Mucosa of stomach (tissue), 1 donor: ENCODE measurements around the gene IGFALS.

Experiments
- H3K27me3 ChIP-seq: one replicate; pipeline ENCODE4 v1.7.0; 2013; ENCODE audit warnings: mild to moderate bottlenecking, low read length; ENCODE audit not compliant: control insufficient read depth, insufficient read depth
- H3K36me3 ChIP-seq: one replicate; pipeline ENCODE4 v1.7.0; 2013; ENCODE audit warnings: low read length; ENCODE audit not compliant: control insufficient read depth, insufficient read depth
- H3K4me1 ChIP-seq: one replicate; pipeline ENCODE4 v1.7.0; 2013; ENCODE audit warnings: mild to moderate bottlenecking, low read length; ENCODE audit not compliant: control insufficient read depth, insufficient read depth
- H3K4me3 ChIP-seq: one replicate; pipeline ENCODE4 v1.7.0; 2013; ENCODE audit warnings: low read length
- H3K9ac ChIP-seq: one replicate; pipeline ENCODE4 v1.7.0; 2013; ENCODE audit warnings: mild to moderate bottlenecking, low read length, moderate library complexity
- H3K9me3 ChIP-seq: one replicate; pipeline ENCODE4 v1.7.0; 2013; ENCODE audit warnings: mild to moderate bottlenecking, low read length, moderate library complexity; ENCODE audit not compliant: control insufficient read depth
- donor health status: Pancreatic carcinoma.

The IGFALS gene

GRCh38 chr16:1747934-1748333 is 45.6 kb downstream of the IGFALS start:
- Histone ChIP-seq H3K36me3 (peaks cover 12% of the 10 kb centered on the region), H3K4me1 (no peaks in the 10 kb centered on the region), H3K27me3 (no peaks in the 10 kb centered on the region), H3K9me3 (no peaks in the 10 kb centered on the region), H3K9ac (no peak overlapping the region), H3K4me3 (no peak overlapping the region)

- H3K9me3 ChIP-seq = no peaks in the 10 kb centered on the region
- H3K36me3 ChIP-seq = peaks cover 12% of the 10 kb centered on the region
- H3K9ac ChIP-seq = no peak overlapping the region
- no peaks in the 10 kb centered on the region for H3K27me3 ChIP-seq
- H3K4me1 ChIP-seq = no peaks in the 10 kb centered on the region
- H3K4me3 ChIP-seq = no peak overlapping the region
These were observed 46.8 kb downstream of the IGFALS start for GRCh38 chr16:1746693-1747195.

- H3K4me3 ChIP-seq = no peak overlapping the region
- no peak overlapping the region for H3K9ac ChIP-seq
- H3K27me3 ChIP-seq = no peaks in the 10 kb centered on the region
- H3K4me1 ChIP-seq = no peaks in the 10 kb centered on the region
- H3K9me3 ChIP-seq = no peaks in the 10 kb centered on the region
- H3K36me3 ChIP-seq = peaks cover 12% of the 10 kb centered on the region
These were observed 47.4 kb downstream of the IGFALS start for GRCh38 chr16:1745900-1746692.

GRCh38 chr16:1745181-1745899 is 48.2 kb downstream of the IGFALS start:
- H3K4me3 ChIP-seq = no peak overlapping the region
- H3K9me3 ChIP-seq = no peaks in the 10 kb centered on the region
- no peak overlapping the region for H3K9ac ChIP-seq
- no peaks in the 10 kb centered on the region for H3K4me1 ChIP-seq
- no peaks in the 10 kb centered on the region for H3K27me3 ChIP-seq
- H3K36me3 ChIP-seq = peaks cover 12% of the 10 kb centered on the region

GRCh38 chr16:1744338-1744840 is 49.1 kb downstream of the IGFALS start:
- Histone ChIP-seq H3K4me1 (no peaks in the 10 kb centered on the region), H3K36me3 (peaks cover 8% of the 10 kb centered on the region), H3K9me3 (no peaks in the 10 kb centered on the region), H3K9ac (no peak overlapping the region), H3K27me3 (no peaks in the 10 kb centered on the region), H3K4me3 (no peak overlapping the region)

- Histone ChIP-seq H3K4me1 (no peaks in the 10 kb centered on the region), H3K4me3 (no peak overlapping the region), H3K36me3 (peaks cover 3% of the 10 kb centered on the region), H3K27me3 (no peaks in the 10 kb centered on the region), H3K9ac (no peak overlapping the region), H3K9me3 (no peaks in the 10 kb centered on the region)
These were observed 49.8 kb downstream of the IGFALS start for GRCh38 chr16:1743376-1744337.

- H3K4me3 ChIP-seq = no peak overlapping the region
- no peaks in the 10 kb centered on the region for H3K36me3 ChIP-seq
- H3K9me3 ChIP-seq = no peaks in the 10 kb centered on the region
- no peak overlapping the region for H3K9ac ChIP-seq
- H3K27me3 ChIP-seq = no peaks in the 10 kb centered on the region
- H3K4me1 ChIP-seq = no peaks in the 10 kb centered on the region
These were observed 51.8 kb downstream of the IGFALS start for GRCh38 chr16:1741553-1742165.

- H3K4me1 ChIP-seq = no peaks in the 10 kb centered on the region
These were observed 52.6 kb downstream of the IGFALS start for GRCh38 chr16:1740781-1741490.

More at GRCh38 chr16:1740781-1741490, 52.6 kb downstream of the IGFALS start:
- H3K9ac ChIP-seq = no peak overlapping the region
- no peaks in the 10 kb centered on the region for H3K9me3 ChIP-seq
- no peaks in the 10 kb centered on the region for H3K27me3 ChIP-seq
- no peaks in the 10 kb centered on the region for H3K36me3 ChIP-seq
- no peak overlapping the region for H3K4me3 ChIP-seq
